Measurements from ENCODE around the gene FOXP1.

- TF ChIP-seq CTCF (IDR thresholded peaks at IDR 0.05; ENCODE audit: insufficient read depth, low read depth, low read length) = no peak
- TF ChIP-seq EZH2 (IDR thresholded peaks at IDR 0.05; ENCODE audit: insufficient read depth, low read length) = no peak
These were observed 210.5 kb downstream of the FOXP1 start for GRCh38 chr3:71372911-71373637.

Data from astrocyte (in vitro differentiated cells and primary cell).